ENCODE measurements around the gene FUT7.

DNA sequence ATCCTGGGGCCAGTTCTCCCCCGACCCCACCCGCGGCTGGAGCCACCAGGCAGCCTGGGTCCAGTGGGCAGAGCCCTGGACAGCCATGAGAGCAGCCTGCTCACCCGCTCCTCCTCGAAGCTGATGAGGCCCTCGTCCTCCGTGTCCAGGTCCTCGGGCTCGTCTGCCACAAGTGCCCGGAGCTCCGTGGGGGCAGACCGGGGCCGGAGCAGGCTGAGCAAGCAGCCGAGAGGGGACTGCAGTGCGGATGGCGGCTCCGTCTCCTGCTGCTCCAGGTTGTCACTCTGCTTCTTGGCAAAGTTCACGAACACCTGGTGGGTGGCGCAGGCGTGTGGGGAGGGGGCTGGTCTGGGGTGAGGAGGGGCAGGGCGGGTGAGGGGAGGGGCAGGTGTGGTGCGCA is 23.6 kb downstream of the FUT7 start:
- TF ChIP-seq, protein P1, sequence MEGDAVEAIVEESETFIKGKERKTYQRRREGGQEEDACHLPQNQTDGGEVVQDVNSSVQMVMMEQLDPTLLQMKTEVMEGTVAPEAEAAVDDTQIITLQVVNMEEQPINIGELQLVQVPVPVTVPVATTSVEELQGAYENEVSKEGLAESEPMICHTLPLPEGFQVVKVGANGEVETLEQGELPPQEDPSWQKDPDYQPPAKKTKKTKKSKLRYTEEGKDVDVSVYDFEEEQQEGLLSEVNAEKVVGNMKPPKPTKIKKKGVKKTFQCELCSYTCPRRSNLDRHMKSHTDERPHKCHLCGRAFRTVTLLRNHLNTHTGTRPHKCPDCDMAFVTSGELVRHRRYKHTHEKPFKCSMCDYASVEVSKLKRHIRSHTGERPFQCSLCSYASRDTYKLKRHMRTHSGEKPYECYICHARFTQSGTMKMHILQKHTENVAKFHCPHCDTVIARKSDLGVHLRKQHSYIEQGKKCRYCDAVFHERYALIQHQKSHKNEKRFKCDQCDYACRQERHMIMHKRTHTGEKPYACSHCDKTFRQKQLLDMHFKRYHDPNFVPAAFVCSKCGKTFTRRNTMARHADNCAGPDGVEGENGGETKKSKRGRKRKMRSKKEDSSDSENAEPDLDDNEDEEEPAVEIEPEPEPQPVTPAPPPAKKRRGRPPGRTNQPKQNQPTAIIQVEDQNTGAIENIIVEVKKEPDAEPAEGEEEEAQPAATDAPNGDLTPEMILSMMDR (IDR thresholded peaks at IDR 0.05): no peak
- TF ChIP-seq POLR2A (IDR thresholded peaks at IDR 0.05): no peak

All from thyroid gland (tissue), 4 donors.